Left kidney (tissue), 2 donors: Measurements from ENCODE around the gene KRT79. TPM values are rescaled to one million over a fixed set of nuclear protein-coding genes. Genes with fewer than 3 reads are reported as not detected.
"Not testable (repeated sequence)": the region's sequence is repeated elsewhere in the genome, so short reads cannot be mapped to it uniquely, and the experiment has no call there.

Source experiments
- DNase-seq: peaks from one replicate; pipeline ENCODE4 v3.0.0-alpha.2; 2013
- polyA plus RNA-seq: library from polyadenylated mRNA; unstranded; fragments of 120-200 nt; gene quantifications from one replicate; pipeline ENCODE4 v1.2.1, GENCODE V29; 2013; ENCODE audit not compliant: insufficient read length

The KRT79 gene
- polyA plus RNA-seq, 1 donor = not detected

DNA sequence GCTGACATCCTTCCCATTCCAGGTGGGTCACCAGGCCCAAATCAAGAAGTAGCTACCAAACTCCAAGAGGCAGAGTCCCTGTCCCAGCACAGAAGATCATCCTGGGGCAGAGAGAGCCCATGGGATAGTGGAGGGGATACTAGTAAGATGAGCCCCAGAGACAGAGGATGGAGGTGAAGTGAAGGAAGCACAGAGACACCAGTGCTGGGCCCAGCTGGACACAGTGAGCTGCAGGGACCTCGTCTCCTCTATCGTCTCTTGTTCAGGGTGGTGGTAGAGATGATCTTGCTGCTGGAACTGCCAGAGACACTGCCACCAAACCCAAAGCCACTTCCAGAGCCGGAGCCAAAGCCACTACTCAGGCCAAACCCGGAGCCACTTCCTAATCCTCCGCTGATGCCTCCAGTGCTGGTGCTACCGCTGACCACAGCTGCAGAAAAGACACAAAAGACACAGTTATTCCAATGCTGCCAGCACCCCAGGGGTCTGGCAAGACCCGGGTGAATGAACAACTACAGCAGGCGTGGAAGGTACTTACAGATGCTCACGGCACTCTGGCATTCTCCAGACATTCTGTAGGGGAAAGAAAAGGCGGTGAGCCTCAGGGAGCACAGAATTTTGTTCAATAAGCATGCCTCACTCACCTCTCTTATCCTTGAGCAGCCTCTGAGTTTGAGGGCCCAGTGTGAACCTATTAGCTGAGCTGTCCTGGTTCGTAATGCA lies 27.1 kb downstream of the KRT79 start:
- no peak for DNase-seq

DNA sequence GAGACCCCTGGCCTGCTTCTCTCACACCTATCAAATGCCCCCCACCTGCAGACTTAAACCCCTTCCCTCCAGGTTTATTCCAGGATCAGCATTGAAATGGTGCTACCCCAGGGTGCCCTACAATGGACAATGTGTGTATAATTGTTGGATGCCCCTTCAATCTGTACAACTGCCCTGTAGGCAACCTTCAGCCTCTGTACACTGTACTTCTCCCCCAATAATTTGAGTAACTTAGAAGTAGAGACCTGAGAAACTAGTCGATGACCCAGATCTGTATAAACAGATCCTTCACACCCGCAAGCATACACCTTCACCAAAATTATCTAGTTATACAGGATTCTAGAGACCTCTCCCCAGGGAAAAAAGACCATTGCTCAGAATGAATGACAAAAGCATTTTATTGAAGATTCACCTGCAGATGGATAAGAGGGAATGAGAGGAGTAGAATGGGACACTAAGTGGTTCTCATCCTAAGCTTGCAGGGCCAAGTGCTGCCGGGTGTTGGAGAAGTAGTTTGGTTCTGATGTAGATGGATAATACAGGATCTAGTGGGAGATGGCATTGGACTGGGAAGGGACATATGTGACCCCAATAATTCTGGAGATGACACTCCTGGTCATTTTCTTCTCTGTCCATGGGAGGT lies 27.8 kb downstream of the KRT79 start:
- DNase-seq = no peak

DNA sequence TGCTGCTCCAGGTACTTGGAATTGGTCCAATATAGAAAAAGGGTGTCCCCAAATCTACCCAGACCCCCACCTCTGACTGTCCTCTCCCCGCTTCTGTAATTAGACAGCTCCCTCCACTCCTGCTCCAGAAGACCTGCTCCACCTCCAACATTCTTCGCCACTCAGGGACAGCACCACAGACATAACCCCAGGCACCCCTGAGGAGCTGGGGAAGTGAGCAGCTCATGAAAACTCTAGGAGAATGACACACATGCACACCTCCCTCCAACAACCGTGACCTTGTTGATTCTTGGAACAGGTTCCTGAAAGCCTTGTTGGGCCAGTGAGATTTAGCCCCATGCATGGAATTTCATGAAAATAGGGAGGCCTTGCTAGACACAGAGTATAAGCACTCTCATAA lies 28.4 kb downstream of the KRT79 start:
- no peak for DNase-seq

GRCh38 chr12:52805000-52805399 lies 29.1 kb downstream of the KRT79 start:
- no peak for DNase-seq

- DNase-seq = no peak
Observed at GRCh38 chr12:52802442-52802841, 31.7 kb downstream of the KRT79 start.

DNA sequence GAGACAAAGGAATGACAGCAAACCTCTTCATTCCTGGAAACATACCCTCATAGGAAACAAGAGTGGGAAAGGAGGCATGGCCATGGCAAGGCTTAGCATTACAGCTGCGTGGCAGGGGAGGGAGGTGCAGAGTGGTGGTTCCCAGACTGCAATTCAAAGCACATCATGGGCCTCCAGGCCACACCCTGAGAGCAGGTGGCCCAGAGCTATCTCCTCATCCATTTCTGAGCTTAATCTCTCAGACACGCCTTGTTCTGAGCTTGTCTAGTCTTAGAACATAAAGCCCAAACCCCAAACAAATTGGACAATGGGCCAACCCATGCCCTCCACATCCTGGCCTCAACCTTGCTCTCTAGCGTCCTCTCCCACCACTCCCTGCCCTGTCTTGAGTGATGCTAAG lies 32.3 kb downstream of the KRT79 start:
- no peak for DNase-seq

DNA sequence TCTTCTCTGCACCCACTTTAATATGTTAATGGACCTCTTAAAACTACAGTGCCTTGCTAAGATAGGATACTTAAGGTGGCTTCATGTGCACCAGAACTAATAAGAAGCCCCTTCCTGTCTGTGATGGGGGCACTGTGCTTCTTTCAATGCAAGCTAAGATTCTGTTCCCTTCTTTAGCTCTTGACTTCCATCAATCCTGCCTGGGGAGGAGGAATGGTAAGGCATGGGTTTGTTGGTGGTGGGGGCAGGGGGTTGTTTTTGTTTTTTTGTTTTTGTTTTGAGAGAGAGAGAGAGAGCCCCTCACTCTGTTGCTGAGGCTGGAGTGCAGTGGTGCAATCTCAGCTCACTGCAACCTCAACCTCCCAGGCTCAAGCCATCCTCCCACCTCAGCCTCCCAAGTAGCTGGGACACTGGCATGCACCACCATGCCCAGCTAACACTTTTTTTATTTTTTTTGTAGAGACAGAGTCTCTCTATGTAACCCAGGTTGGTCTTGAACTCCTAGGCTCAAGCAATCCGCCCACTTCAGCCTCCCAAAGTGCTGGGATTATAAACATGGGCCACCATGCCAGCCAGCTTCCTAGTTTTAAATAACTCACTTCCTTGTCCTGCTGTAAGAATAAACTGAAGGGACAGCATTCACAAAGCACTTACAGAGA lies 33.7 kb downstream of the KRT79 start:
- DNase-seq = no peak

GRCh38 chr12:52799505-52800211 lies 34.5 kb downstream of the KRT79 start:
- no peak for DNase-seq

- no peak for DNase-seq
Observed at GRCh38 chr12:52798671-52799504, 35.2 kb downstream of the KRT79 start.

DNA sequence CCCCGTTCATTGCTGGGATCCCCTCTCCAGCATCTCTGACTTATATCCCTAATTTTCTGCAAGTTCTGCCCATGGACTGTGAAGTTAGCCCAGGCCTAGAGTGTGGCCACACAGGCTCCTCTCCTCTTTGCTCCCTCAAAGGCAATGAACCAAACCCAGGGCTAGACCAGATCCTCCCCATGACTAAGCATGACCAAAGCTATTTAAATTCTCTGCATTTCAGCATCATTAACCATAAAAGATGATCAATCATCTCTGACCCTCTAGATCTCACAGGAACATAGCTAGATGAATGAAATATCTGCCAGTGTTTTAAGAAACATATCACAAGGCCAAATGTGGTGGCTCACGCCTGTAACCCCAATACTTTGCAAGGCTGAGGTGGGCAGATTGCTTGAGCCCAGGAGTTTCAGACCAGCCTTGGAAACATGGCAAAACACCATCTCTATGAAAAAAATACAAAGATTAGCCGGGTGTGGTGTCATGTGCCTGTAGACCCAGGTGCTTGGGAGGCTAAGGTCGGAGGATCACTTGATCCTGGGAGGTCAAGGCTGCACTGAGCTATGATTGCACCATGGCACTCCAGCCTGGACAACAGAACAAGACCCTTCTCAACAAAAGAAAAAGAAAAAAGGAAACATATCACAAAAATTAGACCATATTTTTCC lies 36.0 kb downstream of the KRT79 start:
- DNase-seq = no peak

GRCh38 chr12:52797529-52797894 lies 36.6 kb downstream of the KRT79 start:
- DNase-seq = no peak

GRCh38 chr12:52796839-52797528 lies 37.1 kb downstream of the KRT79 start:
- DNase-seq = no peak

- no peak for DNase-seq
Observed at GRCh38 chr12:52796429-52796794, 37.7 kb downstream of the KRT79 start.

DNA sequence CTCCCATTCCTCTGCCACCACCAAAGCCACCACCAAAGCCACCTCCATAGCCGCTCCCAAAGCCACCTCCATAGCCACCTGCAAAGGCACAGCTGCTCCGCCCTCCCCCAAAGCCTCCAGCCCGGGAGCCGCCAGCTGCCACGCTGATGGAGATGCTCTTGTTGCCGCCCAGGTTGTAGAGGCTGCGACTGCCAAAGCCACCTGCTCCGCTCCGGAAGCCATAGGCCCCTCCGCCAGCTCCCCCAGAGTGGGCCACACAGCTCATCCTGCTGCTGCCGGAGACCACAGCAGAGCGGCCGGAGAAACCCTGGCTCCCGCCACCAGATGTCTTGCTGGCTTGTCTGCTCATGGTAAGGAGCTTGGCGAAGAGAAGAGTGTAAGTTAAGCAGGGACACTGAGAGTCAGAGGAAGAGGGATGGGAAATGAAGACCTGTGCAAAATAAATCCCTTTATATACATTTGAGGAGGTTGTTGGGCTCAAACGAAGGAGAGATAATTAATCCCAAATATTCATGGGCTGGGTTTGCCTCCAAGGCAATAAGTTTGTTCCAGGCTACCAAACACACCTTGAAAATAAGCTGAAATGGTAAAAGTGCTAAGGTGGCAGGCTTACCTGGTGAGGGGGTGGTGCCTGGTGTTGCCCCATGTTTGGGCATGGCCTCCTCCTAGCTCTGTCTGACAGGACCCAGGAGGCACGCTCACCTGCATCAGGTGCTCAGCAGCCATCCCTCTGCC lies 38.2 kb downstream of the KRT79 start, which contains the start of gene KRT3:
Gene KRT3 (minus strand): TSS at position 424 of the 735 bp plus-strand sequence. CDS start 75 bp downstream, at position 349.
- no peak for DNase-seq

DNA sequence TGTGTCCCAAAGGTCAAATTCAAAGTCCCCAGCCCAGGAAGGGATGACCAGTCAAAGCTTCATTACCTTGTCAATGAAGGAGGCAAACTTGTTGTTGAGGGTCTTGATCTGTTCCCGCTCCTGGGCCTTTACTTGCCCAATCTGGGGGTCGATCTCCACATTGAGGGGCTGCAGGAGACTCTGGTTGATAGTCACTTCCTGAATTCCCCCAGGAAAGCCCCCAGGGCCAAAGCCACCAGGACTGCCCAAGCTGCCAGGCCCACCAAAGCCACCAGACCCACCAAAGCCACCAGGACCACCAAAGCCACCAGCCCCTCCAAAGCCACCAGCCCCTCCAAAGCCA lies 38.8 kb downstream of the KRT79 start:
- not testable (repeated sequence) for DNase-seq

- DNase-seq = no peak
Observed at GRCh38 chr12:52794479-52795331, 39.4 kb downstream of the KRT79 start.

GRCh38 chr12:52792185-52793029 lies 41.7 kb downstream of the KRT79 start:
- no peak for DNase-seq
